MM.1S (cell line): ENCODE results near the gene TFAP2D.

Experiments
- CTCF ChIP-seq: fragments of 300-600 bp; sonication (generic); IDR thresholded peaks from 2 replicates; pipeline ENCODE4 v1.5.1; 2016; ENCODE audit warnings: antibody characterized with exemption, low read length, mixed read lengths
- EZH2phosphoT487 ChIP-seq: fragments of 300-600 bp; sonication (generic); IDR thresholded peaks from 2 replicates; pipeline ENCODE4 v1.6.1; 2018; ENCODE audit warnings: antibody characterized with exemption, low read length

GRCh38 chr6:50718566-50718965 is 5.2 kb downstream of the TFAP2D start:
- TF ChIP-seq EZH2phosphoT487 (no peak), CTCF (no peak)
